Fibroblast of skin of back (primary cell): ENCODE measurements around the gene TSC22D3. TPM values are rescaled to one million over a fixed set of nuclear protein-coding genes. Genes with fewer than 3 reads are reported as not detected.
"Not testable (repeated sequence)": the region's sequence is repeated elsewhere in the genome, so short reads cannot be mapped to it uniquely, and the experiment has no call there.

Source experiments
- DNase-seq: peaks from one replicate; pipeline ENCODE4 v3.0.0-alpha.2; 2013
- polyA plus RNA-seq, 2 experiments: library from polyadenylated mRNA; unstranded; fragments of 120-200 nt; gene quantifications; one replicate each; pipeline ENCODE4 v1.2.1, GENCODE V29; 2013; ENCODE audit not compliant: insufficient read length in 2 of 2

The TSC22D3 gene
- polyA plus RNA-seq (2013, experiment 1 of 2; ENCODE audit: insufficient read length) = 35.8 TPM
- 18.6 TPM for polyA plus RNA-seq (2013, experiment 2 of 2; ENCODE audit: insufficient read length)

GRCh38 chrX:107775734-107776511, at the start of gene TSC22D3:
Gene TSC22D3, minus strand, starts transcription at chrX:107775787. Its CDS starts 368 bp downstream, at chrX:107775419.
- peak; percentile 71 for DNase-seq

DNA sequence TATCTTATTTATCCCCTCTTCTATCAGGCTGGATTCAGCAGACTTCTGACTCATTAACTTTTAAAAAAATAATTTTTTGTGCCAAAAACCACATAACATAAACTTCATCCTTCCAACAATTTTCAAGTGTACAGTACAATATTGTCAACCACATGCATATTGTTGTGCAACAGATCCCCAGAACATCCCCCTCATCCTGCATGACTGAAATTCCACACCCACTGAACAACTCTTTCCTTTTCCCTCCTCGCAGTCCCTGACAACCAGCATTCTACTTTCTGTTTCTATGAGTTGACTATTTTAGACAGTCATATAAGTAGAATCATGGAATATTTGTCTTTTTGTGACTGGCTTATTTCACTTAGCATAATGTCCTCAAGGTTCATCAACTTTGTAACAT, 47.9 kb upstream of the TSC22D3 start:
- DNase-seq = peak; percentile 67

DNA sequence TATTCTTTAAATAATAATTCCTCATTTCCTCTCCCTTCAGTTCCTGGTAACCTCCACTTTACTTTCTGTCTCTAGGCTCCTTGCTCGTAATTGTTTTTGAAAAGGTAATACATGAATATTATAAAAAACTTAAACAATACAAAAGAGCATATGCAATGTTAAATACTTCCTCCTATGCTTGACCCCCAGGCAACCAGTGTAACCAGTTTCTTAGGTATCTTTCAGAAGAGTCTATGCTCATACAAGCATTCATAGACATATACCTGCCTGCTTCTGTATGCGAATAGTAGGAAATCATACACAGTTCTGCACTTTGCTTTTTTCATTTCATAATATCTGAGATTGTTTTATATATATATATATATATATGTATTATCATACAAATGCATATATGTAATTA, 47.5 kb upstream of the TSC22D3 start:
- DNase-seq = no peak

DNA sequence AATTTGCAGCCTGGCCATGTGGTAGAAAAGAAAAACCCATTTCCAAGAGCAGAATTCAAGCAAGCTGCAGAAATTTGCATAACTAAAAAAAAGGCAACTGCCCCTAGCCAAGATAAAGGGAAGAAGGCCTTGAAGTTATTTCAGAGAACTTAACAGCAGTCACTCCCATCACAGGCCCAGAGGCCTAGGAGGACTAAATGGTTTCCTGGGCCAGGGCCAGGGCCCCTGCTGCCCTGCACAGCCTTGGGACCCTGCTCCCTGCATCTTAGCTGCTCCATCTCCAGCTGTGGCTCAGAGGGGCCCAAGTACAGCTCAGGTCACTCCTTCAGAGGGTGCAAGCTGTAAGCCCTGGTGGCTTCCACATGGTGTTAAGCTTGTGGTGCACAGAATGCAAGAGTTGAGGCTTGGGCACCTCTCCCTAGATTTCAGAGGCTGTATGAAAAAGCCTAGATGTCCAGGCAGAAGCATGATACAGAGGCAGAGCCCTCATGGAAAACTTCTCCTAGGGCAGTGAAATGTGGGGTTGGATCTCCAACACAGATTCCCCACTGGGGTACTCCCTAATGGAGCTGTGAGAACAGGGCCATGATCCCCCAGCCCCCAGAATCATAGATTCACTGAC, 43.4 kb upstream of the TSC22D3 start:
- DNase-seq = no peak

GRCh38 chrX:107810053-107810452, 34.5 kb upstream of the TSC22D3 start:
- not testable (repeated sequence) for DNase-seq

DNA sequence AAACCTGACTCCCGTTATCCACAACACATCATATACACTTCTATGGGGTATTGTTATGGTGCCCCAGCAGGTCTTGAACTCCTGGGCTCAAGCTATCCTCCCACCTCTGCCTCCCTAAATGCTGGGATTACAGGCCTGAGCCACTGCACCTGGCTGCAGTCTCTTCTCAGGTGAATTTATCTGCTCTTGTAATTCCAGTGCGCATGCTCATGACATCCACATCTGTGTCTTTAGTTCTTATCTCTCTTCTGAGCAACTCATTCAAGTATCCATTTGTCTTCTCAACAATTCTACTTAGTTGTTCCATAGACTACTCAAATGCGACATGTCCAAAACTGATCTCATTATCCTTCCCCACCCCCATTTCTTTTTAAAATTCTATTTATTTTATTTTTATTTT, 29.6 kb upstream of the TSC22D3 start:
- DNase-seq = no peak

DNA sequence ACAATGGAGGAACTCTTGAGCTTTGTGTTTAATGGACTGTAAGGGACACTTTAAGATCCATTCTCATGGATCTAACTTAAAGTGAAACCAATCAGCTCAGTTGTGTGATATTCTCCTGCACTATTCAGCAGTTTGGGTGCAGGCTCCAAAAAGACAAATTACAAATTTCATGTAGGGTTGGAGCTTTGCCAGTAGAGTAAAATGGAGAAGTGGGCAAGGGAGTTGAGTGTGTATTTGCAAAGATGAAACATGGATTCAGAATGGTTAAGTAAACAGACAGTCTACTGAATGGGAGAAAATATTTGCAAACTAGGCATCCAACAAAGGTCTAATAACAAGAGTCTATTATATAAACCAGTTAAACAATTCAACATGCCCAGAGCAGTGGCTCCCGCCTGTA, 28.8 kb upstream of the TSC22D3 start:
- DNase-seq = no peak

- no peak for DNase-seq
These were observed 12.2 kb upstream of the TSC22D3 start for GRCh38 chrX:107787827-107788226.

- DNase-seq = no peak
These were observed 4.9 kb upstream of the TSC22D3 start for GRCh38 chrX:107780525-107780924.

DNA sequence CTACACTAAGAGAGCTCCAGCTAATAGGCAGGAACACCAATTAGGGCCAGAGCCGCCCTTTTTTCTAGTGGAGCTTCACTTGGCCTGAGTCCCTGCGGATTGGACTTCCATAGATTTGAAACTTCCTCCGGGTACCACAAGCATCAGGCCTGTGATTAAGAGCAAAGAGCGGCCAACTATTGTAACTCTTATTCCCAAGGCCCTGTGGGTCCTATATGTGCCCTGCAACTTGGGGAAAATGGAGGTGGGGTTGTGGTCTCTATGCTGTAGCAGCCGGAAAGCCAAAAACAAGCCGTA, 1.9 kb upstream of the TSC22D3 start, which contains the start of gene NCBP2L:
Gene NCBP2L, plus strand, starts transcription at position 198 of the 297 bp plus-strand sequence. CDS start 16,488 bp downstream, outside the sequence.
- DNase-seq = no peak

- peak; percentile 80 for DNase-seq
These were observed 1.3 kb upstream of the TSC22D3 start for GRCh38 chrX:107776649-107777535.

DNA sequence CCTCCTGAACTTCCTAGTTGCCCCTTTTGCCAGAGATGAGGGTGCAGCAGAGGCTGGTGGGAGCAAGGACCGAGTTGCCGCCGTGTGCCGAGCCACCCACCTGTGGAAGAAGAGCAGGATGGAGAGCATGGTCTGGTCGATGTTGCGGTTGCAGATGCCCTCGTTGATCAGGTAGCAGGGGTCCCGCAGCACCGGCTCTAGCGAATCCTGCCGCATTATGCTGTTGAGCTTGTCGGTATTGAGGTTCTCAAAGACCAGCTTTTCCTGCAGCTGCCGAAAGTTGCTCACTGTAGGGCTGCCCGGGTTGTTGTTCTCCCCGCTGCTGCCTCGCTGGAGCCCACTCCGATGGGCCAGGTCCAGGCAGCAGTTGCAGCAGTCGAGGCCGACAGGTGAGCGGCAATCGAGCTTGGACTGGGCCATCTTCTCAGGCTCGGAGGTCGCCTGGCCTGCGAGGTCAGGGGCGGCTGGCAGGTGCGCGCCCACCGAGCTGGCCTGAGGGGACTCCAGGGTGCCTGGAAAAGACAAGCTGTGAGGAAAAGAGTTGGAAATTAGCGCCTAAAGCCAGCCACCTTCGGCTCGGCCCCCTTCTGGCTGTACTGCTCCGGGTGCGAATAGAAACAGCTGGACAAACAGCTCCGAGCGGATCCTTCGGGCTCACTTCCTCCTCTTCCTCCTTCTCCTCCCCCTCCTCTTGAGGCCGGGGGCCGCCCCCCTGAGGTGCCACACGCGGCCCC, 420 bp downstream of the TSC22D3 start:
- DNase-seq = no peak

- no peak for DNase-seq
These were observed 1.6 kb downstream of the TSC22D3 start for GRCh38 chrX:107773906-107774435.

GRCh38 chrX:107773206-107773605, 2.4 kb downstream of the TSC22D3 start:
- no peak for DNase-seq

- DNase-seq = no peak
These were observed 5.8 kb downstream of the TSC22D3 start for GRCh38 chrX:107769581-107770317.

GRCh38 chrX:107768051-107768450, 7.5 kb downstream of the TSC22D3 start:
- DNase-seq = no peak

DNA sequence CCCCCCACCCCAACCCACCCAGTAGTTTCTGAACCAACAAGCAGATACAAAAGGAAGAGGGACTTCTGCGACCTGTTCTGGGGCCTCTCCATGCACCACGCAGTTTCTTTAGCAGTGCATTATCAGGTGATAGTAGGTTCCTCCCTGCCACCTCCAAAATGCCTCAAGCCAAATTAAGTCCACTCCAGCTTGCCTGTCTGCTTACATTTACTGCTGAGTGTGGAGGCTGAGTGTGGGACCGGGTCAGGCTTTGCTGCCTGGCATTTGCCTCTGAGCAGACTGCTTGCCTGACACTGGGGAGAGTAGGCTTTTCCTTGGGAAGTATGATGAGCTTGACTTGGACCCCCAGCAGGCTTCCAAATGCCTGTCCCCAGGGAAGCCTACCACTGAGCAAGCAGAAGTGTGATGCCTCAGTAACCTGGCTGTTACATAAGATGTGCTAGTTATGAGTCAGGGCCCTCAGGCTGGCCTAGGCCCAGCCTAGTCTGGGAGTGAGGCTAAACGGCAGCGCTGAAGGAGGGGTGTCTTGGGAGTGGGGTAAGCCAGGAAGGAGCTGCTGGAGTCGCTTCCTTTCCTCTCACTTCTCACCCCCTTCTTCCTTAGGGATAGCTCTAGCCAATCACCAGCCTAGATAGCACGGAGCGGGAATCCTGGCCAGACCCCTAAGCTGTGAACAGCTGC, 9.0 kb downstream of the TSC22D3 start:
- peak; percentile 32 for DNase-seq

GRCh38 chrX:107764845-107765608, 10.6 kb downstream of the TSC22D3 start:
- DNase-seq = no peak

DNA sequence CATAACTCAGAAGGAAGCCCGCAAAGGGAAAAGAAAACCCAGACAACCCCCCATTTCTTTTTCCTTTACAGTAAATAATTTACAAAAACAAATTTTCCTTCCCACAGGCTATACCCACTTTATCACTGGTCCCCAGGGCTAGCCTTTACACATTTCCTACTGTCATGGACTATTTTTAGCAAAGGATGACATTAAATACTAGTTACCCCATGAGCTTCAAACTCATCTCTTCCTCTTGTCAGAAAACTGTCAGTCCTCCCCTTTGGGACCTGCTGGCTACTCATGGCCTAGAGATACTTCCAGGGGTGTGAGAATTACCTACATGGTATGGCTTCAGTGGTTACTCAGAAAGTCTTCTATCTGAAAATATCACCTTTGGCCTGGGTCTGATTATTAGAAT, 11.9 kb downstream of the TSC22D3 start:
- DNase-seq = no peak
